ENCODE data around the gene CROCC.
"Not testable (repeated sequence)": the region's sequence is repeated elsewhere in the genome, so short reads cannot be mapped to it uniquely, and the experiment has no call there.

Gene CROCC

GRCh38 chr1:16921391-16922185 is at the start of gene CROCC:
CROCC (plus strand) TSS chr1:16921931; CDS start chr1:16922019, 88 bp downstream.
- DNase-seq (ENCODE audit: low spot score) = no peak

DNA sequence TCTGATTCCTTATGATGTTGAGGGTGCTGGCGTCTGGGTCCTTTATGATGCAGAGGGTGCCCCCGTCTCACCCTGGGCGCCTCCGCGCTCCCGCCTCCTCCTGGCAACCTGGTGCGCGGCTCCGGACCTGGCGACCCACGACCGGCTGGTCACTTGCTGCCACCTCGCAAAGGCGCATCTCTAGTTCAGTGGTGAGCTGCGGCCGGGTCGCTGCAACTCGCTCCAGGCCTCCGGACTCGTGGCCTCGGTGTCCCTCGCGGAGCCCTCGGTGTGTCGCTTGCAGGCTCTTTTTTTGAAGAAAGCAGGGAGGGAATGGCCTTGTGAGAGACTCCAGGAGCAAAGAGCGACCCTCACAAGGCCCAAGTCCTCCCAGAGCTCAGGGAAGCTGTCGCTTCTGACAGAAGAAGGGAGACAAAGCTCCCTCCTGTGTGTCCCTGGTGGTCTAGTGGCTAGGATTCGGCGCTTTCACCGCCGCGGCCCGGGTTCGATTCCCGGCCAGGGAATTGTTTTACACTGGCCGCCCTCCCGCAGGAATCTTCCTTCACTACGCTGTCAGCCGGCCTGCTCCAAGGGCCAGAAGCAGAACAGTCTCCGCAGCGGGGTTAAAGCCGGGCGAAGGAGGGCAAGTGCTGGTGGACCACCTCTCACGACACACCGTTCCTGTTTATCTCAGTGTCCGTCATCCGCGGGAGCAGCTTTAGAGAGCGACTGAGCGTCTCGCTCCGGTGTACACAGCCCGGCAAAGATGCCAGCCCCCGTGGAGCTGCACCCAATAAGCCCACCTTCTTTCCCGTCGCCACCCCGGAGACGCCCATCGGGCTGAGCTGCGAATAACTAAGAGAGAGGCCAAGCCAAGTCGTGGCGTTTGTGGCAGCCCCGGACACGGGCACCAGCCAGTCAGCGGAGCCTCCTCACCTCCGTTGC is 49.3 kb upstream of the CROCC start:
- DNase-seq (ENCODE audit: low spot score) = not testable (repeated sequence)

- not testable (repeated sequence) for DNase-seq (ENCODE audit: low spot score)
Measured at GRCh38 chr1:16873076-16873879, 48.5 kb upstream of the CROCC start.

- DNase-seq (ENCODE audit: low spot score) = not testable (repeated sequence)
Measured at GRCh38 chr1:16874968-16875765, 46.6 kb upstream of the CROCC start.

DNA sequence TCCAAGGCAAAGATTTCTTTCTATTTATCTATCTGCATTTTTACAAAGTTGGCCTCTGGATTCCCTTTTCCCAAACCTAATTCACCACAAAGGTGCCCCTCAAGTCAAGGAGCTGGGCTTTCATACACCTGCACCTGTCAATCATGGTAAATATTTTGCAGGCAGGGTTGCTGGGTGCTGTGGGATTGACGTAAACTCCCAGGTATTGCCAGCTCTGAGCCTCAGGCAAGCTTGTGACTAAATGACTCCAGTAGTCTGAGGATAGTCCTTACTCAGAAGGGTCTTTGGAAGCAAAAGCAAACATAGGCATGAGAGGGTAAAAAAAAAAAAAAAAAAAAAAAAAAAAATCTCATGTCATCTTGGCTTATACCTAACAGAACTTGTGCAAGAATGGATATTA is 40.0 kb upstream of the CROCC start:
- not testable (repeated sequence) for DNase-seq (ENCODE audit: low spot score)

DNA sequence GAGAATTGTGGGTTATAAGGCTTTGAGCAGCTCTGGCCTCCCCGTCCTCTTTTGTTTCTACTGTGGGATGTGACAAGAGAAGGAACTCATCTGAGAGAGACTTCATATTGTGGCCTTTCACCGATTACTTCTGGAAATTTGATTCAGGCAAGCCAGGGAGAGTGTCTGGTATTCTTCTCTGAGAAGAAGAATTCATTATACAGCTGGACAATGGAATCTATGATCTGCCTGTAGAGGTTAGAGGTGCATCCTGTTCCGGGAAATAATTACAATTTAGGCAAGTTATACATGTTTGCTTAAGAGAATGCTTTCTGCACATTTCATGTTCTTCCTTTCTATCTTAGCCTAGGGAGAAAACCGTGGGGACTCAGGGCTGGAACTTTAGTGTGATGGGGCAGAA is 38.7 kb upstream of the CROCC start:
- no peak for DNase-seq (ENCODE audit: low spot score)

- DNase-seq (ENCODE audit: low spot score) = not testable (repeated sequence)
Measured at GRCh38 chr1:16884487-16884886, 37.2 kb upstream of the CROCC start.

GRCh38 chr1:16886860-16887605 is 34.7 kb upstream of the CROCC start:
- no peak for DNase-seq (ENCODE audit: low spot score)

DNA sequence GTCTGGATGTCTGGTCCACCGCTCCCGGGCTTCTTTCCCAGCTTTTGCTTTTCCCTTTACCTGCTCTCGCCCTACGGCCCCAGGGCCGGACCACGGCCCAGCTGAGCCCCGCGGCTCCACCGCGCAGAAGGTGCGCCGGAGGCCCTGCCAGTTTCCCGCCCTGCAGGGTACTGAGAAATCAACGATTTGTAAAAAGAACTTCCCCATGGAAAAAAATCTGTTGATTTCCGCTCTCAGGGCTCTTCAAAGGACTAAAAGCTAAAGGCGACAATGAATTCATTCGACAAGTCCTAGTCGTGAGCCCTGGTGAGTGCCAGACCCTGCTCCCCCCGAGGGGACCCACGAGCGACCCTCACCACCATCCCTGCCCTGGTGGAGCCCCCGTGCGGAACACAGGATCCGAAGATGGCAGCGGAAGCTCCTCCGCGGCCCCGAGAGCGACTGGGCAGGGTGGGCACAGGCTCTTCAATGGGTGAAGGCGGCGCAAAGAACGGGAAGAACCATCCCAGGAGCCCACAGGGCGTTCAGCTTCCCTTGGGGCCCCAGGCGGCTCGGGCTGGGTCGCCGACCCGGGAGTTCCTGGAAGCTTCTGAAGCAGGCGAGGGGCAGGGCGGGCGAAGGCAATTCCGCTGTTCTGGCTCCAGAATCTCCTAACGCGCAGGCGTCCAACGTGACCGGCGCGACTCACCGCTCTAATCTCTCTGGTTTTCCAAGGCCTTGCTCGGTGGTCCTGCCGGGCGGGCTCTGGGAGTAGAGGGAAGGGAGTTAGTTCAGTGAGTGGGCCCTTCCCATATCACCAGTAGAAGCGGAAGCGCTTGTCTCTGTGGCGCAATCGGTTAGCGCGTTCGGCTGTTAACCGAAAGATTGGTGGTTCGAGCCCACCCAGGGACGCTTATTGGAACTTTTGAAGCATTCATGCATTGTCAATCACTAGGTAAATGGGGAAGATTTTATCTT is 32.6 kb upstream of the CROCC start:
- DNase-seq (ENCODE audit: low spot score) = no peak

GRCh38 chr1:16890539-16891021 is 31.2 kb upstream of the CROCC start:
- not testable (repeated sequence) for DNase-seq (ENCODE audit: low spot score)

DNA sequence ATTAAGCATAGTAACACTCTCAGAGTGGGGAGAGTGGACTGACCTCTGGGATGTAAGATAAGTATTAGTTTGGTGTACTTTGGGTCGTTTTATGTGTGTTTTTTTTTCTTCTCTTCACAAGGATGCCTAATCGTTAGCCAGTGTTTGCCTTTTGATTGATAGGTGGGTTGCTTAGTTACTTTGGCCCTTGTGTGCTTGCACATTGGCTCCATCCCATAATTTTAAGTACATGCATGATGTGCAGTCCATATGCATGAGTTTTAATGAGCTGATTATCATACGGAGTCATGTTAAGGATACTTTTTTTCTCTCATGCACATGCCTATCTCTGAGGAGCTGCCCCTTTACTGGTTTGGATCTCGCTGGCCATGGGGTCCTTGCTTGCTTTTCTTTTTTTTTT is 30.7 kb upstream of the CROCC start:
- DNase-seq (ENCODE audit: low spot score) = not testable (repeated sequence)

- DNase-seq (ENCODE audit: low spot score) = not testable (repeated sequence)
Measured at GRCh38 chr1:16892978-16893525, 28.7 kb upstream of the CROCC start.

GRCh38 chr1:16893796-16894195 is 27.9 kb upstream of the CROCC start:
- DNase-seq (ENCODE audit: low spot score) = not testable (repeated sequence)

DNA sequence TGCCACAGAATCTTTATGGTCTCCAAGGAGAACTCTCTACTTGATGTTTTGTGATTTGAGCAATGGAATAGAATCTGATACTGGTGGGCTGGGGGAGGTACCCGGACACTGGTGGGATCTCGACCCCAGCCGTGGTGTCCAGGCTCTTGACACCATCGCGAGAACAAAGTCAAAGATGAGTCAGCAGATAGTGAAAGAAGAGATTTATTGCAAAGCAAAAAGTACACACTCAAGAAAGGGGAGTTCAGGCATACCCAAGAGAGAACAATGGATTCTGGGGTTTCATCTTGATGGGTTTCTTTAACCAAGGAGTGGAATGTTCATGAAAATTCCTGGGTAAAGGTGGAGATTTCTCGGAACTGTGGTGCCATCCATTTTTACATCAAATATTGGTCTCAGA is 27.4 kb upstream of the CROCC start:
- DNase-seq (ENCODE audit: low spot score) = not testable (repeated sequence)

GRCh38 chr1:16895233-16895597 is 26.5 kb upstream of the CROCC start:
- DNase-seq (ENCODE audit: low spot score) = not testable (repeated sequence)

- peak; percentile 81 for DNase-seq (ENCODE audit: low spot score)
Measured at GRCh38 chr1:16895598-16896315, 26.0 kb upstream of the CROCC start, which contains the start of gene RNU1-2. RNU1-2 (plus strand) TSS chr1:16895980.

DNA sequence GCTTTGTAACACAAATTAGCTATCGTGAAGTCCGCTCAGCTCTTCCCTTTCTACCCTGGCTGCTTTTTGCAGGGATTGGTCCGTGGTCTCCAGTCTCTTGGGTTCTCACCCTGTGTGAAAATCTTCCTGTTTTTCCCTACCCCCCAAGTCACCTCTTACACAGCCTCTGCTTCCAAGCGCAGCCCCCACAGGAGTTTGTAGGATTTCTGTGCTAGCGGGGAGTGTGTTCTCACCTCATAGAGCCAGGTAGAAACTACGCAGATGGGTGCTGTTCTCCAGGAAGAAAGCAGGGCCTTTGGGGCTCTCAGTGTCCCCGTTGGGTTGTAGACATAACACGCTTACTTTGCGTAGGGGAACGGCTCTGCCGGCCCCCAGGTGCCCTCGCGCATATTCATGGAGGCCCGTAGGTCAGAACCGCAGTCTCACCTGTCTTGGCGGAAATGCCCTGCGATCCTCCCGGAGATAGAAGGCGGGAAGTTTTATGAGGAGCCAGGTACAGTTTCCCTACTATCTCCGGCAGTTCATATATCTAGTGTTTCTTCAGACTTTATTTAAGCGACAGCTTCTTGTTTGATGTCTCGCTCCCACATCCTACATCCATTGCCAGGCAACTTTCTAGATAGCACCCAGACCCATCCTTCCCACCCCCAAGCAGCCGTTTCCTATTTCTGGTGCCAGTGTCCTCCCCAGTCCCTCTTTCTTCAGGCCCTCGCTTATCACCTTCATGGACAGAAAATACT is 25.2 kb upstream of the CROCC start:
- peak; percentile 73 for DNase-seq (ENCODE audit: low spot score)

All from hematopoietic multipotent progenitor cell treated with erythropoietin and hydrocortisone succinate and interleukin-3 and kit ligand, for 17 days (in vitro differentiated cells).